Thyroid gland (tissue), 4 donors: ENCODE measurements around the gene IVL.

ENCODE experiments used
- CTCF ChIP-seq, 6 experiments: fragments of 200-600 bp in 3 of 6; fragments of 450-650 bp in 3 of 6; sonication (generic) in 3 of 6; IDR thresholded peaks; one replicate each; pipeline ENCODE4 v1.5.1; 2016 to 2019; ENCODE audit warnings: antibody characterized with exemption in 6 of 6, mild to moderate bottlenecking in 2 of 6, inconsistent platforms in 1 of 6, moderate library complexity in 1 of 6
- POLR2A ChIP-seq, 2 donors: fragments of 450-650 bp; IDR thresholded peaks; one replicate each; pipeline ENCODE4 v1.6.1; 2017; ENCODE audit warnings: antibody characterized with exemption in 2 of 2, mild to moderate bottlenecking in 2 of 2, moderate library complexity in 1 of 2

- no peak for TF ChIP-seq CTCF (IDR thresholded peaks at IDR 0.05)
- no peak for TF ChIP-seq POLR2A (IDR thresholded peaks at IDR 0.05)
Observed at GRCh38 chr1:152932170-152932811, 23.9 kb downstream of the IVL start.
